Fibroblast of skin of back (primary cell): ENCODE data around the gene DEFB124. TPM values are rescaled to one million over a fixed set of nuclear protein-coding genes. Genes with fewer than 3 reads are reported as not detected.
"Not testable (repeated sequence)": the region's sequence is repeated elsewhere in the genome, so short reads cannot be mapped to it uniquely, and the experiment has no call there.

Source experiments
- DNase-seq: peaks from one replicate; pipeline ENCODE4 v3.0.0-alpha.2; 2013
- polyA plus RNA-seq, 2 experiments: library from polyadenylated mRNA; unstranded; fragments of 120-200 nt; gene quantifications; one replicate each; pipeline ENCODE4 v1.2.1, GENCODE V29; 2013; ENCODE audit not compliant: insufficient read length in 2 of 2

The DEFB124 gene, protein sequence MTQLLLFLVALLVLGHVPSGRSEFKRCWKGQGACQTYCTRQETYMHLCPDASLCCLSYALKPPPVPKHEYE
- not detected for polyA plus RNA-seq (2013, experiment 1 of 2; ENCODE audit: insufficient read length)
- polyA plus RNA-seq (2013, experiment 2 of 2; ENCODE audit: insufficient read length): not detected

DNA sequence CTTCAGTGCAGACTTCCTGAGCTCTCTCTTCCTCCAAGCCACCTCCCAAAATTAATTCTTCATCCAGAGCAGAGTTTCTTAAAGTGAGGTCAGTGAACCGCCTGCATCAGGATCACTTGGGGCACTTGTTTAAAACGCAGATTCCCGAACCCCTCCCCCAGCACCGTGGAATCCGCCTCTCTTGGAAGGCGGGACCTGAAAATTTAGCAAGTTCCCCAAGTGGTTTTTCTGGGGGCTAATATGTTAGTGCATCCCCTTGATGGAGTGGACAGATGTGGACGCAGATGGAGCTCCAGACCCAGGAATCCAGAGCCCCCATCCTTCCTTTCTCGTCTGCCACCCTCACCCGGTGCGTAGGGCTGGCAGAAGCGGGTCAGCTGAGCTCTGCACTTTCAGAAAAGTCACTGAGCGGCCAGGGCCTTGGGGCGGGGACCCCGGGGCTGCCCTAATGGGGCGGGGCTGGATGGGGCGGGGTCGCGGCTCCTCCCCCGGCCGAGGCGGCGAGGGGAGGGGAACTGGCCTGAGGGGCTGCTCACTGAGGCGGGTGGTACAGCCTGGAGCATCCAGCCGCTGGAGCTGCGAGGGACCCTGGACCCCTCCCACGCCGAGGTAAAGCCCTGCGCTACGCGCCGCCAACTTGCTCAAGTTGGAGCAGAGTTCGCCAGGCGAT is at the start of gene DEFB124, which contains the start of gene REM1:
Gene DEFB124, minus strand, starts transcription at position 370 of the 670 bp plus-strand sequence. CDS start 2,114 bp downstream, outside the sequence.
Gene REM1, plus strand, starts transcription at position 531 of the 670 bp plus-strand sequence. CDS start 1,158 bp downstream, outside the sequence.
- no peak for DNase-seq

DNA sequence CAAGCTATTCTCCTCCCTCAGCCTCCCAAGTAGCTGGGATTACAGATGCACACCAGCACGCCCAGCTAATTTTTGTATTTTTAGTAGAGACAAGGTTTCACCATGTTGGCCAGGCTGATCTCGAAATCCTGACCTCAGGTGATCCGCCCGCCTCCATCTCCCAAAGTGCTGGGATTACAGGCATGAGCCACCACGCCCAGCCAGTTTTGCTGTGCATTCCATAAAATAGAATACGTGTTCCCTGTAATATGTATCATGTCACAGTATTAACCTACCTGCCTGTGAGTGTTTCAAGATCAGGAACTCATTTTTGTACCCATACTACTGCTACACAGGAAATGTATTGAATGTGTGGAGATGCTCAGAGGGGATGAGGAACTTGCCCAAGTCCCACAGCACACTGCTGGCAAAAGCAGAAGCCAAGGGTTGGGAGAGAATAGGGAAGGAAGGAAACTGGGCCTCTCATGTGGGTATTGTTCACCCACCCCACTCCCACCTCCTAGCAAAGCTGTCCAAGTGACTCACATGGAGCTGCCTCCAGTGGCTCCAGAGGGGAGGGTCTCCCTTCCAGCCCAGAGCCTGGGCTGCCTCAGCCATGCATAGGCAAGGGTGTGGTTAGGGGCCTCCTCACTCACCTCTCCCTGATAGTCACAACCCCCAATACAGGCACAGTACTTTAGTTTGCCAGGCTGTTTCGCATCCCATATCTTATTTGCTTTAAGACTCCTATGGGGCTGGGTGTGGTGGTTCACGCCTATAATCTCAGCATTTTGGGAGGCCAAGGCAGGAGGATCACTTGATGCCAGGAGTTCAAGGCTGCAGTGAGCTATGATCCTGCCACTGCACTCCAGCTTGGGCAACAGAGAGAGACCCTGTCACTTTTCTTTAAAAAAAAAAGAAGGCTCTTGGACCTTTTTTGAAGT is 48.7 kb upstream of the DEFB124 start:
- no peak for DNase-seq

GRCh38 chr20:31522731-31523130 is 47.8 kb upstream of the DEFB124 start:
- DNase-seq: no peak

DNA sequence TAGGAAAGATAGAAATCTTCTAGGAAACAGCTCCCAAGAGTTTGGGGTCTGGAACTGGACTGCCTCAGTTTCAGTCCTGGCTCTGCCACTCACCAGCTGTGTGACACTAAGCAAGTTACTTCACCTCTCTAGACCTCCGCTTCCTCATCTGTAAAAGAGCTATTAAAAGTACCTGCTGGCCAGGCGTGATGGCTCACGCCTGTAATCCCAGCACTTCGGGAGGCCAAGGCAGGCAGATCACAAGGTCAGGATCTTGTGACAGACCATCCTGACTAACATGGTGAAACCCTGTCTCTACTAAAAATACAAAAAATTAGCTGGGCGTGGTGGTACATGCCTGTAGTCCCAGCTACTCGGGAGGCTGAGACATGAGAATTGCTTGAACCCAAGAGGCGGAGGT is 46.3 kb upstream of the DEFB124 start:
- not testable (repeated sequence) for DNase-seq

GRCh38 chr20:31517373-31517772 is 42.4 kb upstream of the DEFB124 start:
- peak; percentile 56 for DNase-seq

- no peak for DNase-seq
Measured at GRCh38 chr20:31516651-31517050, 41.7 kb upstream of the DEFB124 start.

DNA sequence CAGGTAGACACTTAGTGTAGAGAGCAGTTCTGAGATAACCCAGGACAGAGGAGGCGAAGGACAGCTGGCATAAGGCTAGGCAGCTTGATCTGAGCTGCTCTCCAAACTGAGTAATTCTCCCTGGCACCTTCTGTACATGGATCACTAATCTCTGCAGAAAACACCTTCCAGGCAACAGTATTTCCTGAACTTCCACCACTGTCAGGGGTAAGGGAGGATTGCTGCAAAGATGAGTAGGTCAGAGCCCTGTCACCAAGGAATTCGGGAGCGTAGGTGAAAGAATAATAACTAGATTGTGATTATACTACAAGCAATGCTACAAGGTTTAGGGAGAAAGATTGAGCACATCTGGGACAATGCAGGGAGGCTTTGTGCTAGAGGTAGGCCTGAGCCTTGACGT is 41.2 kb upstream of the DEFB124 start:
- no peak for DNase-seq

DNA sequence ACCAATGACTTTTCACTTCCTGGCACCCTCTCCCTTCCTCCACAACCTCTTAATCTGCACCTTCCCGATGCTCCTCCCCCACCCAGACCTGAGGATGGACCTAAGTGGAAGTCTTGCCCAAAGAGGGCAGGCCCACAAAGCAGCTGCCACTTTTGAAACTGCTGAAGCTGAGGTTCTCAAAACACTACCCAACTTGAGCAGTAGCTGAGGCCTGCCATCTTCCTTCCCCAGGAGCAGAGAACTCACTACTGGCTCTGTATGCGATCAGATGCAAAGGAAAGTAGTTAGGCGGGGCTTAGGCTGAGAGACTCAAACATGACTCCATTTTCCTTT is 40.8 kb upstream of the DEFB124 start:
- DNase-seq: no peak

GRCh38 chr20:31515072-31515774 is 40.3 kb upstream of the DEFB124 start:
- DNase-seq: no peak

DNA sequence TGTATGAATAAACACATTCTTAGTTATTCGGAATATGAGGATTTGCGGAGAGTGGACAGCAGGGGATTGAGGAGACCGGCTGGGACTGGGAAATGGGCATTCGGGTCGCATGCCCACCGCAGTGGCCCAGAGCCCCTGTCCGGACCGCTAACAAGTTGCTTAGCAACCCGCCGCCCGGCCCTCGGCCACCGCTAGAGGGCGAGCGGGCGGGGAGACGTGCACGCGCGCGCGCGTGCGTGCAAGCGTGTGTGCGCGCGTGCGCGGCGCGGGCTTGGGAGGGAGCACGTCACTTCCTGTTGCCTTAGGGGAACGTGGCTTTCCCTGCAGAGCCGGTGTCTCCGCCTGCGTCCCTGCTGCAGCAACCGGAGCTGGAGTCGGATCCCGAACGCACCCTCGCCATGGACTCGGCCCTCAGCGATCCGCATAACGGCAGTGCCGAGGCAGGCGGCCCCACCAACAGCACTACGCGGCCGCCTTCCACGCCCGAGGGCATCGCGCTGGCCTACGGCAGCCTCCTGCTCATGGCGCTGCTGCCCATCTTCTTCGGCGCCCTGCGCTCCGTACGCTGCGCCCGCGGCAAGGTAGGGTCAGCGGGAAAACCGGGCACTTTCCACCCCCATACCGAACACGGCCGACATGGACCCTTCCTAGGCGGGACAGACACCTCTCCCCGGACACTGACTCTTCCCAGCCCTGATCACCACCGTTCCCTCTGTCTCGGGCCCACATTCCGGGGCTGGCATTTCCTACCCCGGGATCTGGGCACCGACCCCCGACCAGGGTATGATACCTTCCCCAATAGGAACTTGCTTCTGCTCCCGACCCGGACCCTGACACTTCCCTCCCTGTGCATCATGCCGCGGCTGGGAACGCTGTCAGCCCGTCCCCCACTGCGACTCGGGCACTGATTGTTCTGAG is 39.5 kb upstream of the DEFB124 start, which contains the start of gene HM13:
Gene HM13, plus strand, starts transcription at position 289 of the 918 bp plus-strand sequence. Its CDS starts 110 bp downstream, at position 399.
- DNase-seq: peak; percentile 91

GRCh38 chr20:31508517-31509244 is 33.8 kb upstream of the DEFB124 start:
- DNase-seq: no peak

DNA sequence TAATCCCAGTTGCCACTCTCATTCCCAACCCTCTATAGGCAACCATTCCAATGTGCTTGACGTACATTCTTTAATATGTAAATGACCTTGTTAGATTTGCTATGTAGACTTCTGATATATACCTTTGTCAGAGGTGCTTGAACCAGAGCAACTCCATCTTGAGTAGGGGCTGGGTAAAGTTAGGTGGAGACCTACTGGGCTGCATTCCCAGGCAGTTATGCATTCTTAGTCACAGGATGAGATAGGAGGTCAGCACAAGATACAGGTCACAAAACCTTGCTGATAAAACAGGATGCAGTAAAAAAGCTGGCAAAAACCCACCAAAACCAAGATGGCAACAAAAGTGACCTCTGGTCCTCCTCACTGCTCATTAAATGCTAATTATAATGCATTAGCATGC is 31.0 kb upstream of the DEFB124 start:
- DNase-seq: no peak

GRCh38 chr20:31502884-31503673 is 28.2 kb upstream of the DEFB124 start:
- DNase-seq: peak; percentile 75

- no peak for DNase-seq
Measured at GRCh38 chr20:31500527-31500926, 25.6 kb upstream of the DEFB124 start.

GRCh38 chr20:31497838-31498540 is 23.1 kb upstream of the DEFB124 start:
- peak; percentile 94 for DNase-seq

DNA sequence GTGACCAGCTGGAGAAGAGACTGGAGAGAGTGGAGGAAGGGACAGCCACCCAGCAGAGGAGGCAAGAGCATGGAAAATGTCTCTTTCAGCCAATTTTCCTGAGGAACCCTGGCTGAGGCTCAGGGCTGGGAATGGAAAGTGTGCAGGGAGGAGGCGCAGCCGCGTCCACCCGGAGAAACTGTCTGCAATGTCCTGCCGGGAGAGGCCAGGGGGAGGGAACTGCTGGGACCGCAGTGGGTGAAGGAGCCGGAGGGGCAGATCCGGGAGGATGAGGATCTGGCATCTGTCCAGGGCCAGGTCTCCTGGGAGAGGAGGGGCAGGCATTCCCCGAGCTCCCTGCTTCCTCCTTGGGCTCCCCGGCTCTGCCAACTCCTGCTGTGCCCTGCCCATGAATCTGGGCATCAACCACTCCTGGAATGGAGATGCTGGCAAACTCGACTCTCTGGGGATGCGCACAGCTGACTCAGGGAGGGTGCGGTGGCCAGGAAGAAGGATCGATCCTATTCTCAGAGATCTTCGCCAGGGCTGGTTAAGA is 21.9 kb upstream of the DEFB124 start:
- DNase-seq: peak; percentile 74

GRCh38 chr20:31494131-31494530 is 19.2 kb upstream of the DEFB124 start:
- peak; percentile 53 for DNase-seq

- DNase-seq: no peak
Measured at GRCh38 chr20:31490752-31491151, 15.8 kb upstream of the DEFB124 start.

- DNase-seq: no peak
Measured at GRCh38 chr20:31489152-31489551, 14.2 kb upstream of the DEFB124 start.
